ENCODE results near the gene BORA.
"Not testable (repeated sequence)": the region's sequence is repeated elsewhere in the genome, so short reads cannot be mapped to it uniquely, and the experiment has no call there.

Gene BORA

GRCh38 chr13:72763411-72763810 is 35.7 kb downstream of the BORA start:
- ATAC-seq (no peak), DNase-seq (no peak)

GRCh38 chr13:72774019-72774418 is 46.3 kb downstream of the BORA start:
- ATAC-seq (no peak), DNase-seq (no peak)

- DNase-seq = peak; percentile 96
- peak; percentile 99 for ATAC-seq
Observed at GRCh38 chr13:72781451-72782439, 54.0 kb downstream of the BORA start, which contains the start of the genes DIS3 and PIBF1. DIS3 (minus strand) TSS chr13:72781900; CDS start chr13:72781832, 68 bp downstream. PIBF1 (plus strand) TSS chr13:72782133; CDS start chr13:72783470, 1,337 bp downstream.

- no peak for ATAC-seq
- DNase-seq = peak; percentile 9
Observed at GRCh38 chr13:72782717-72783116, 55.0 kb downstream of the BORA start.

GRCh38 chr13:72784679-72785078 is 57.0 kb downstream of the BORA start:
- not testable (repeated sequence) for ATAC-seq, DNase-seq

GRCh38 chr13:72788831-72789230 is 61.1 kb downstream of the BORA start:
- no peak for DNase-seq
- ATAC-seq = no peak

- ATAC-seq (no peak), DNase-seq (no peak)
Observed at GRCh38 chr13:72792640-72793039, 64.9 kb downstream of the BORA start.

- ATAC-seq (no peak), DNase-seq (no peak)
Observed at GRCh38 chr13:72798817-72799216, 71.1 kb downstream of the BORA start.

- ATAC-seq = no peak
- DNase-seq = no peak
Observed at GRCh38 chr13:72804301-72804700, 76.6 kb downstream of the BORA start.
